Endothelial cell (in vitro differentiated cells): ENCODE measurements around the gene RNU6-9. TPM values are rescaled to one million over a fixed set of nuclear protein-coding genes. Genes with fewer than 3 reads are reported as not detected.
"Not testable (repeated sequence)": the region's sequence is repeated elsewhere in the genome, so short reads cannot be mapped to it uniquely, and the experiment has no call there.

Experiments used
- DNase-seq: peaks from one replicate; pipeline ENCODE4 v3.0.0; 2021; ENCODE audit warnings: low spot score
- H3K27ac Mint-ChIP-seq: one replicate; pipeline ENCODE4 v1.8.0; 2021; ENCODE audit warnings: mixed read lengths, inconsistent platforms; ENCODE audit not compliant: unreplicated experiment
- H3K27me3 Mint-ChIP-seq: one replicate; pipeline ENCODE4 v1.8.0; 2021; ENCODE audit warnings: mild to moderate bottlenecking, moderate library complexity, mixed read lengths, inconsistent platforms; ENCODE audit not compliant: unreplicated experiment
- H3K36me3 Mint-ChIP-seq: one replicate; pipeline ENCODE4 v1.8.0; 2021; ENCODE audit warnings: mild to moderate bottlenecking, low read depth, mixed read lengths, inconsistent platforms; ENCODE audit not compliant: unreplicated experiment
- H3K4me1 Mint-ChIP-seq: one replicate; pipeline ENCODE4 v1.8.0; 2021; ENCODE audit warnings: mild to moderate bottlenecking, mixed read lengths, inconsistent platforms; ENCODE audit not compliant: unreplicated experiment
- H3K4me3 Mint-ChIP-seq: one replicate; pipeline ENCODE4 v1.8.0; 2021; ENCODE audit warnings: mild to moderate bottlenecking, mixed read lengths, inconsistent platforms; ENCODE audit not compliant: unreplicated experiment
- H3K9me3 Mint-ChIP-seq: one replicate; pipeline ENCODE4 v1.8.0; 2021; ENCODE audit warnings: mixed read lengths, inconsistent platforms; ENCODE audit not compliant: unreplicated experiment
- CTCF ChIP-seq: fragments of 200-600 bp; sonication (generic); IDR thresholded peaks from one replicate; pipeline ENCODE4 v1.5.0; 2021; ENCODE audit warnings: antibody characterized with exemption; ENCODE audit not compliant: unreplicated experiment
- total RNA-seq: library from RNA; stranded (reverse); fragmentation: NEBNext Ultra II Directional; extraction: Animal tissue kit (Norgen Biotek cat#: 25700); gene quantifications from one replicate; pipeline ENCODE4 v1.2.1, GENCODE V29; 2021; ENCODE audit not compliant: unreplicated experiment

Gene RNU6-9
- total RNA-seq, 1 donor from 2014 or later: not detected

- peaks cover 17% of the 10 kb centered on the region for H3K27me3 Mint-ChIP-seq
- no peaks in the 10 kb centered on the region for H3K9me3 Mint-ChIP-seq
- DNase-seq: no peak
- no peak overlapping the region for H3K27ac Mint-ChIP-seq
- peaks cover 15% of the 10 kb centered on the region for H3K36me3 Mint-ChIP-seq
- H3K4me3 Mint-ChIP-seq: peak overlapping the region; percentile 31
- no peak for TF ChIP-seq CTCF
- no peaks in the 10 kb centered on the region for H3K4me1 Mint-ChIP-seq
Observed at GRCh38 chr19:875265-875879, 17.9 kb upstream of the RNU6-9 start.

GRCh38 chr19:876089-876488 lies 17.2 kb upstream of the RNU6-9 start:
- H3K9me3 Mint-ChIP-seq: no peaks in the 10 kb centered on the region
- H3K4me3 Mint-ChIP-seq: no peak overlapping the region
- DNase-seq: no peak
- no peaks in the 10 kb centered on the region for H3K4me1 Mint-ChIP-seq
- H3K27ac Mint-ChIP-seq: no peak overlapping the region
- TF ChIP-seq CTCF: no peak
- peaks cover 19% of the 10 kb centered on the region for H3K27me3 Mint-ChIP-seq
- H3K36me3 Mint-ChIP-seq: peaks cover 18% of the 10 kb centered on the region

GRCh38 chr19:876780-877314 lies 16.4 kb upstream of the RNU6-9 start:
- Mint-ChIP-seq H3K4me3 (no peak overlapping the region), H3K36me3 (peaks cover 22% of the 10 kb centered on the region), H3K27me3 (peaks cover 20% of the 10 kb centered on the region), H3K27ac (no peak overlapping the region), H3K9me3 (no peaks in the 10 kb centered on the region), H3K4me1 (no peaks in the 10 kb centered on the region)
- TF ChIP-seq CTCF: no peak
- no peak for DNase-seq

- H3K4me1 Mint-ChIP-seq, DNase-seq, H3K4me3 Mint-ChIP-seq, H3K9me3 Mint-ChIP-seq, H3K27ac Mint-ChIP-seq: not testable (repeated sequence)
- H3K36me3 Mint-ChIP-seq: peaks cover 24% of the 10 kb centered on the region
- peaks cover 20% of the 10 kb centered on the region for H3K27me3 Mint-ChIP-seq
Observed at GRCh38 chr19:877992-878660, 15.2 kb upstream of the RNU6-9 start.

DNA sequence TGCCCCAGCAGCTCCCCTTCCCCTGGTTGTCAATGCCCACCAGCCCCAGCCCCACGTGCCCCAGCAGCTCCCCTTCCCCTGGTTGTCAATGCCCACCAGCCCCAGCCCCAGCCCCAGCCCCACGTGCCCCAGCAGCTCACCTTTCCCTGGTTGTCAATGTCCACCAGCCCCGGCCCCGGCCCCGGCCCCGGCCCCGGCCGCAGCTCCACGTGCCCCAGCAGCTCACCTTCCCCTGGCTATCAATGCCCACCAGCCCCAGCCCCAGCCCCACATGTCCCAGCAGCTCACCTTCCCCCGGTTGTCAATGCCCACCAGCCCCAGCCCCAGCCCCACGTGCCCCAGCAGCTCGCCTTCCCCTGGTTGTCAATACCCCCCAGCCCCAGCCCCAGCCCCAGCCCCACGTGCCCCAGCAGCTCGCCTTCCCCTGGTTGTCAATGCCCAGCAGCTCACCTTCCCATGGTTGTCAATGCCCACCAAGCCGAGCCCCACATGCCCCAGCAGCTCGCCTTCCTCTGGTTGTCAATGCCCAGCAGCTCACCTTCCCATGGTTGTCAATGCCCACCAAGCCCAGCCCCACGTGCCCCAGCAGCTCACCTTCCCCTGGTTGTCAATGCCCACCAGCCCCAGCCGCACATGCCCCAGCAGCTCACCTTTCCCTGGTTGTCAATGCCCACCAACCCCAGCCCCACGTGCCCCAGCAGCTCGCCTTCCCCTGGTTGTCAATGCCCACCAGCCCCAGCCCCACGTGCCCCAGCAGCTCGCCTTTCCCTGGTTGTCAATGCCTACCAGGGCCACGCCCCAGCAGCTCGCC lies 14.3 kb upstream of the RNU6-9 start:
- Mint-ChIP-seq H3K27me3 (peaks cover 18% of the 10 kb centered on the region), H3K36me3 (peaks cover 24% of the 10 kb centered on the region), H3K4me3 (peak overlapping the region; percentile 79)
- not testable (repeated sequence) for H3K4me1 Mint-ChIP-seq, DNase-seq, H3K27ac Mint-ChIP-seq, H3K9me3 Mint-ChIP-seq
